GM18861 (cell line): ENCODE results near the gene FADS2.

Experiments used
- ATAC-seq: cut with Tn5 transposase; IDR thresholded peaks from one replicate; pipeline ENCODE4 v1.9.1; 2021; ENCODE audit not compliant: unreplicated experiment

The FADS2 gene

GRCh38 chr11:61795876-61796526 lies 32.1 kb upstream of the FADS2 start:
- no peak for ATAC-seq

- ATAC-seq, result no peak
Observed at GRCh38 chr11:61797263-61797944, 30.7 kb upstream of the FADS2 start.

GRCh38 chr11:61799665-61800284 lies 28.3 kb upstream of the FADS2 start:
- ATAC-seq, result no peak

- ATAC-seq, result no peak
Observed at GRCh38 chr11:61800331-61801281, 27.5 kb upstream of the FADS2 start.

- ATAC-seq, result no peak
Observed at GRCh38 chr11:61802605-61803004, 25.5 kb upstream of the FADS2 start.

- ATAC-seq, result no peak
Observed at GRCh38 chr11:61803889-61804647, 24.0 kb upstream of the FADS2 start.

GRCh38 chr11:61805146-61805545 lies 23.0 kb upstream of the FADS2 start:
- ATAC-seq, result no peak

- ATAC-seq, result no peak
Observed at GRCh38 chr11:61806785-61807184, 21.3 kb upstream of the FADS2 start.

- ATAC-seq, result no peak
Observed at GRCh38 chr11:61810671-61811175, 17.4 kb upstream of the FADS2 start.

GRCh38 chr11:61811831-61812230 lies 16.3 kb upstream of the FADS2 start:
- no peak for ATAC-seq

GRCh38 chr11:61812736-61813411 lies 15.2 kb upstream of the FADS2 start:
- ATAC-seq, result no peak

- ATAC-seq, result no peak
Observed at GRCh38 chr11:61814247-61814957, 13.7 kb upstream of the FADS2 start.

GRCh38 chr11:61814958-61815789 lies 12.9 kb upstream of the FADS2 start:
- peak; percentile 57 for ATAC-seq

GRCh38 chr11:61815790-61816735 lies 12.0 kb upstream of the FADS2 start:
- peak; percentile 15 for ATAC-seq

- peak; percentile 43 for ATAC-seq
Observed at GRCh38 chr11:61816736-61817455, 11.2 kb upstream of the FADS2 start, which contains the start of gene FADS1. Gene FADS1 (minus strand): TSS chr11:61817003. CDS start chr11:61816929, 74 bp downstream.

- no peak for ATAC-seq
Observed at GRCh38 chr11:61817471-61818202, 10.5 kb upstream of the FADS2 start.
